ENCODE data around the gene ZNF839. TPM values are rescaled to one million over a fixed set of nuclear protein-coding genes. Genes with fewer than 3 reads are reported as not detected.
"Not testable (repeated sequence)": the region's sequence is repeated elsewhere in the genome, so short reads cannot be mapped to it uniquely, and the experiment has no call there.

The ZNF839 gene
- polyA plus RNA-seq, 2 of the 4 experiments (the other 2 are of a cell fraction), result 6.0 to 10.8 TPM

DNA sequence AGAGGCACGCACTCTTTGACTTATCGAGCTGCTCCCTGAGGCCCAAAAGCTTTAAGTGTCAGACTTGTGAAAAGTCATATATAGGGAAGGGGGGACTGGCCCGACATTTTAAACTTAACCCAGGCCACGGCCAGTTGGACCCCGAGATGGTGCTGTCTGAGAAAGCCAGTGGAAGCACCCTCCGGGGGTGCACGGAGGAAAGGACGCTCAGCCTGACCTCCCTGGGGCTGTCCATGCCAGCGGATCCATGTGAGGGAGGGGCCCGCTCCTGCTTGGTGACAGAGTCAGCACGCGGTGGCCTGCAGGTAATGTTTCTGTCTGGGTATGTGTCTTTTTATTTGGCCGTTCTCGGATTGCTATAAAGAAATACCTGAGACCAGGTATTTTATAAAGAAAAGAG, 7.0 kb downstream of the ZNF839 start:
- H3K4me3 ChIP-seq, result no peak overlapping the region
- ChIA-PET CTCF (no interaction called here), POLR2A (no interaction called here)
- no peak overlapping the region for H3K27ac ChIP-seq
- H3K4me1 ChIP-seq, result peaks cover 8% of the 10 kb centered on the region; the same call in 2 of the 3 replicates
- TF ChIP-seq, protein P1, sequence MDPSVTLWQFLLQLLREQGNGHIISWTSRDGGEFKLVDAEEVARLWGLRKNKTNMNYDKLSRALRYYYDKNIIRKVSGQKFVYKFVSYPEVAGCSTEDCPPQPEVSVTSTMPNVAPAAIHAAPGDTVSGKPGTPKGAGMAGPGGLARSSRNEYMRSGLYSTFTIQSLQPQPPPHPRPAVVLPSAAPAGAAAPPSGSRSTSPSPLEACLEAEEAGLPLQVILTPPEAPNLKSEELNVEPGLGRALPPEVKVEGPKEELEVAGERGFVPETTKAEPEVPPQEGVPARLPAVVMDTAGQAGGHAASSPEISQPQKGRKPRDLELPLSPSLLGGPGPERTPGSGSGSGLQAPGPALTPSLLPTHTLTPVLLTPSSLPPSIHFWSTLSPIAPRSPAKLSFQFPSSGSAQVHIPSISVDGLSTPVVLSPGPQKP (IDR thresholded peaks at IDR 0.05; ENCODE audit: low read depth, low read length), result no peak
- TF ChIP-seq HDAC2 (IDR thresholded peaks at IDR 0.05), result no peak
- TF ChIP-seq RAD21 (conservative IDR thresholded peaks at IDR 0.05 in 1 of 2, IDR thresholded peaks at IDR 0.05 in 1 of 2), result no peak
- TF ChIP-seq ZNF302 (CRISPR knock-in tag; IDR thresholded peaks at IDR 0.05), result no peak
- TF ChIP-seq HOXB13 (CRISPR knock-in tag; IDR thresholded peaks at IDR 0.05; ENCODE audit: low read depth), result no peak
- TF ChIP-seq HEYL (CRISPR knock-in tag; IDR thresholded peaks at IDR 0.05), result no peak
- no peak for TF ChIP-seq CHD2 (IDR thresholded peaks at IDR 0.05; ENCODE audit: low read length, partially characterized antibody)
- no peak for TF ChIP-seq NR3C1 (IDR thresholded peaks at IDR 0.05)
- TF ChIP-seq, protein P2, sequence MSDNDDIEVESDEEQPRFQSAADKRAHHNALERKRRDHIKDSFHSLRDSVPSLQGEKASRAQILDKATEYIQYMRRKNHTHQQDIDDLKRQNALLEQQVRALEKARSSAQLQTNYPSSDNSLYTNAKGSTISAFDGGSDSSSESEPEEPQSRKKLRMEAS (IDR thresholded peaks at IDR 0.05), result no peak
- TF ChIP-seq CBX2 (IDR thresholded peaks at IDR 0.05; ENCODE audit: borderline replicate concordance, low read depth), result no peak
- TF ChIP-seq KDM5A (IDR thresholded peaks at IDR 0.05), result no peak
- DNase-seq (ENCODE audit: low read depth in 1 of 2, low spot score in 1 of 2) (no peak), ATAC-seq (no peak), FAIRE-seq (no peak)
- H3K9me3 ChIP-seq, result no peaks in the 10 kb centered on the region
- no peak overlapping the region for H3K4me2 ChIP-seq
- WGBS (ENCODE audit: missing lambda C conversion rate), result 91% methylated on average over 14 of the region's 14 CpGs

DNA sequence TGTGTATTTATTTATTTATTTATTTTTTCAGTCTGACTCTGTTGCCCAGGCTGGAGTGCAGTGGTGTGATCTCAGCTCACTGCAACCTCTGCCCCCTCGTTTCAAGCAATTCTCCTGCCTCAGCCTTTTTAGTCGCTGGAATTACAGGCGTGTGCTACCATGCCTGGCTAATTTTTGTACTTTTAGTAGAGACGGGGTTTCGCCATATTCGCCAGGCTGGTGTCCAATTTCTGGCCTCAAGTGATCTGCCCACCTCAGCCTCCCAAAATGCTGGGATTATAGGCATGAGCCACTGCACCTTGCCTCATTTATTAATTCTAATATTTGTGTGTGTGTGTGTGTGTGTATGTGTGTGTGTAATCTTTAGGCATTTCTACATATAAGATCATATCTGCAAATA, 9.8 kb downstream of the ZNF839 start:
- CTCF ChIA-PET, result interaction anchor here (10.7 kb wide), 1 partner anchor 9 kb away, joined by 100 read pairs; the partner anchor contains the start of gene ZNF839
- H3K4me2 ChIP-seq; H3K9me3 ChIP-seq; H3K4me3 ChIP-seq; H3K27ac ChIP-seq; ATAC-seq; DNase-seq (ENCODE audit: low read depth in 1 of 2, low spot score in 1 of 2); FAIRE-seq; POLR2A ChIA-PET; H3K4me1 ChIP-seq: not testable (repeated sequence)
- WGBS (ENCODE audit: missing lambda C conversion rate), result 92% methylated on average over 6 of the region's 6 CpGs

DNA sequence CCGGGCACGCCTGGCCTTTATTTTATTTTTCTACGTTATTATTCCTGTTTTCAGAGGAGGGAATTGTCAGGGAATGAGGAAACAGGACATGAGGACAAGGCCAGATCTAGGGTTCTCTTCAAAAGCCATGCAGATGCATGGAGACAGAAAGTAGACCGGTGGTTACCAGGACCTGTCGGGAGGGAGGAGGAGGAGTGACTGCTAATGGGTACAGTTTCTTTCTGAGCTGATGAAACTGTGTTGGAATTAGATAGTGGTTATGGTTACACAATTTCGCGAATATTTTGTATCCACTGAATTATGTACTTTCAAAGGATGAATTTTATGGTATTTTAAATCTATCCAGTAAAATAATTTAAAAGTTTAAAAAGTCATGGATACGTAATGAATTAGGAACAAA, 11.3 kb downstream of the ZNF839 start:
- no peak overlapping the region for H3K4me3 ChIP-seq
- CTCF ChIA-PET, result interaction anchor here (0.7 to 10.7 kb wide), 4 partner anchors 10 to 94 kb away, joined by 3 to 100 read pairs (median 4); partner anchors contain the start of gene ZNF839
- 92% methylated on average over 8 of the region's 8 CpGs for WGBS (ENCODE audit: missing lambda C conversion rate)
- no peaks in the 10 kb centered on the region for H3K4me1 ChIP-seq
- DNase-seq (ENCODE audit: low read depth in 1 of 2, low spot score in 1 of 2) (no peak), ATAC-seq (no peak), FAIRE-seq (no peak)
- no peak overlapping the region for H3K27ac ChIP-seq
- POLR2A ChIA-PET, result no interaction called here
- no peaks in the 10 kb centered on the region for H3K9me3 ChIP-seq
- TF ChIP-seq CBX2 (IDR thresholded peaks at IDR 0.05; ENCODE audit: borderline replicate concordance, low read depth) (no peak), POLR2A (IDR thresholded peaks at IDR 0.05; ENCODE audit: low read length) (no peak), JUNB (IDR thresholded peaks at IDR 0.05) (no peak), MYC (IDR thresholded peaks at IDR 0.05; ENCODE audit: borderline replicate concordance, low read length) (no peak), PHF8 (IDR thresholded peaks at IDR 0.05; ENCODE audit: borderline replicate concordance, low read depth) (no peak), HOXB13 (CRISPR knock-in tag; IDR thresholded peaks at IDR 0.05; ENCODE audit: low read depth) (no peak), HDAC2 (IDR thresholded peaks at IDR 0.05) (no peak), HOXB5 (CRISPR knock-in tag; IDR thresholded peaks at IDR 0.05) (no peak), MAFK (IDR thresholded peaks at IDR 0.05; ENCODE audit: partially characterized antibody) (no peak), RFX5 (IDR thresholded peaks at IDR 0.05) (no peak), EP300 (IDR thresholded peaks at IDR 0.05) (no peak), ZSCAN20 (CRISPR knock-in tag; IDR thresholded peaks at IDR 0.05) (no peak), ESRRA (IDR thresholded peaks at IDR 0.05; ENCODE audit: borderline replicate concordance, low read length) (no peak), POLR2AphosphoS2 (conservative IDR thresholded peaks at IDR 0.05; ENCODE audit: low read length) (no peak)
- TF ChIP-seq, protein P3, sequence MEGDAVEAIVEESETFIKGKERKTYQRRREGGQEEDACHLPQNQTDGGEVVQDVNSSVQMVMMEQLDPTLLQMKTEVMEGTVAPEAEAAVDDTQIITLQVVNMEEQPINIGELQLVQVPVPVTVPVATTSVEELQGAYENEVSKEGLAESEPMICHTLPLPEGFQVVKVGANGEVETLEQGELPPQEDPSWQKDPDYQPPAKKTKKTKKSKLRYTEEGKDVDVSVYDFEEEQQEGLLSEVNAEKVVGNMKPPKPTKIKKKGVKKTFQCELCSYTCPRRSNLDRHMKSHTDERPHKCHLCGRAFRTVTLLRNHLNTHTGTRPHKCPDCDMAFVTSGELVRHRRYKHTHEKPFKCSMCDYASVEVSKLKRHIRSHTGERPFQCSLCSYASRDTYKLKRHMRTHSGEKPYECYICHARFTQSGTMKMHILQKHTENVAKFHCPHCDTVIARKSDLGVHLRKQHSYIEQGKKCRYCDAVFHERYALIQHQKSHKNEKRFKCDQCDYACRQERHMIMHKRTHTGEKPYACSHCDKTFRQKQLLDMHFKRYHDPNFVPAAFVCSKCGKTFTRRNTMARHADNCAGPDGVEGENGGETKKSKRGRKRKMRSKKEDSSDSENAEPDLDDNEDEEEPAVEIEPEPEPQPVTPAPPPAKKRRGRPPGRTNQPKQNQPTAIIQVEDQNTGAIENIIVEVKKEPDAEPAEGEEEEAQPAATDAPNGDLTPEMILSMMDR (IDR thresholded peaks at IDR 0.05), result no peak
- TF ChIP-seq, protein P4, sequence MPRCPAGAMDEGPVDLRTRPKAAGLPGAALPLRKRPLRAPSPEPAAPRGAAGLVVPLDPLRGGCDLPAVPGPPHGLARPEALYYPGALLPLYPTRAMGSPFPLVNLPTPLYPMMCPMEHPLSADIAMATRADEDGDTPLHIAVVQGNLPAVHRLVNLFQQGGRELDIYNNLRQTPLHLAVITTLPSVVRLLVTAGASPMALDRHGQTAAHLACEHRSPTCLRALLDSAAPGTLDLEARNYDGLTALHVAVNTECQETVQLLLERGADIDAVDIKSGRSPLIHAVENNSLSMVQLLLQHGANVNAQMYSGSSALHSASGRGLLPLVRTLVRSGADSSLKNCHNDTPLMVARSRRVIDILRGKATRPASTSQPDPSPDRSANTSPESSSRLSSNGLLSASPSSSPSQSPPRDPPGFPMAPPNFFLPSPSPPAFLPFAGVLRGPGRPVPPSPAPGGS (IDR thresholded peaks at IDR 0.05), result no peak
- H3K4me2 ChIP-seq, result no peak overlapping the region
